ENCODE results near the gene CD82.
A peak's percentile ranks its signal among the peaks of the same experiment; 100 is the strongest.

Gene CD82

DNA sequence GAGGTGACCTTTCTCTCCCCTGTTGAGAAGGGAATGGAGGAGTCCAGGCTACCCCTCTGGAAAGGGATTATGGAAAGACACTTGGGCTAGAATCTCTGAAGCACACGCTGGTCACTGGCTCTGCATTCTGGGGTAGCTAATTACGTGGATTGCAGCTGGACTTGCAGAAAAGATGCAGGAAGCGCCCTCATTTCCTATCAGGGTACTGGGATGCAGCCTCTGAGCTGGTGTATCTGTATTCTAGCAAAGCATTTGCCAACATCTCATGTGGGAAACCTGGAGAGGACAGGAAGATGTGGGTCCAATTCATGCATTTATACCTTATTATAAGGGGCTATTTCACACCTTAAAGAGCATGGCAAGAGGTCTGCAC is 44.3 kb downstream of the CD82 start:
- Histone ChIP-seq H3K27me3 (no peaks in the 10 kb centered on the region), H3K27ac (peak overlapping the region; percentile 81), H3K9me3 (no peaks in the 10 kb centered on the region), H3K4me1 (ENCODE audit: control insufficient read depth in 1 of 2, insufficient read depth in 1 of 2, low read depth in 1 of 2, low read length in 1 of 2) (peaks cover 28 to 46% of the 10 kb centered on the region in 2 experiments), H3K36me3 (peaks cover 89% of the 10 kb centered on the region), H3K4me3 (ENCODE audit: low read depth in 1 of 2, low read length in 1 of 2) (no peak overlapping the region)
- TF ChIP-seq, protein P1, sequence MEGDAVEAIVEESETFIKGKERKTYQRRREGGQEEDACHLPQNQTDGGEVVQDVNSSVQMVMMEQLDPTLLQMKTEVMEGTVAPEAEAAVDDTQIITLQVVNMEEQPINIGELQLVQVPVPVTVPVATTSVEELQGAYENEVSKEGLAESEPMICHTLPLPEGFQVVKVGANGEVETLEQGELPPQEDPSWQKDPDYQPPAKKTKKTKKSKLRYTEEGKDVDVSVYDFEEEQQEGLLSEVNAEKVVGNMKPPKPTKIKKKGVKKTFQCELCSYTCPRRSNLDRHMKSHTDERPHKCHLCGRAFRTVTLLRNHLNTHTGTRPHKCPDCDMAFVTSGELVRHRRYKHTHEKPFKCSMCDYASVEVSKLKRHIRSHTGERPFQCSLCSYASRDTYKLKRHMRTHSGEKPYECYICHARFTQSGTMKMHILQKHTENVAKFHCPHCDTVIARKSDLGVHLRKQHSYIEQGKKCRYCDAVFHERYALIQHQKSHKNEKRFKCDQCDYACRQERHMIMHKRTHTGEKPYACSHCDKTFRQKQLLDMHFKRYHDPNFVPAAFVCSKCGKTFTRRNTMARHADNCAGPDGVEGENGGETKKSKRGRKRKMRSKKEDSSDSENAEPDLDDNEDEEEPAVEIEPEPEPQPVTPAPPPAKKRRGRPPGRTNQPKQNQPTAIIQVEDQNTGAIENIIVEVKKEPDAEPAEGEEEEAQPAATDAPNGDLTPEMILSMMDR (IDR thresholded peaks at IDR 0.05), result no peak

DNA sequence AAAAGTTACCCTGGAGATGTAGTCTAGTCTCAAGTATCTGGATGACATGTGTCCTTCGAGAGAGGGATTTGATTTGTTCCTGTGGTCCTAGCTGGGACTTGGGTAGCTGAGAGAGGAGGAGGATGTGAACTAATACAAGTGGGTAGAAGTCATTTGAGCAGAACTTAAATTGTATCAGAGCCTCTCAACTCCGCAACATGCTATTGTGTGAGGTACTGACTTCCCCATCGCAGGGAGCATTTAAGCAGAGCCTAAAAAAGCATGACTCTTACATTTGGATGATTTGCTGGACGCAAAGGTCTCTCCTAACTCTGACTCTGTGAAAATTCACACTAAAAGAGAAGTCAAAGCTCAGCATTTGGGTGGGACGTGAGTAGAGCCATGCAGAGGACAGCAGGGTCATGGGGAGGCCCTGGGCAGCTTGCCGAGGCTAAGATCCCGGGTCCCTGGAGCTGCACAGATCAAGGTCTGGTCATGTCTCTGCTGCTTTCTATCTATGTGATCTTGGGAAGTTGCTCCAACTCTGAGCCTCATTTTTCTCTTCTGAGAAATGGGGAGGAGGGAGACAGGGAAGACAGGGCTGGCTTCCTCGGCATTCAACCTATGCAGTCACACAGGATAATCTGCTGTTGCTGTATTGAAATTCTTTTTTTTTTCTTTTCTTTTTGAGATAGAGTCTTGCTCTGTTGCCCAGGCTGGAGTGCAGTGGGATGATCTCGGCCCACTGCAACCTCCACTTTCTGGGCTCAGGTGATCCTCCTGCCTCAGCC is 44.9 kb downstream of the CD82 start:
- H3K27me3 ChIP-seq, result no peaks in the 10 kb centered on the region
- H3K27ac ChIP-seq, result peak overlapping the region; percentile 81
- H3K4me1 ChIP-seq (ENCODE audit: control insufficient read depth in 1 of 2, insufficient read depth in 1 of 2, low read depth in 1 of 2, low read length in 1 of 2), result peaks cover 28 to 46% of the 10 kb centered on the region in 2 experiments
- H3K9me3 ChIP-seq, result no peaks in the 10 kb centered on the region
- H3K36me3 ChIP-seq, result peaks cover 89% of the 10 kb centered on the region
- H3K4me3 ChIP-seq (ENCODE audit: low read depth in 1 of 2, low read length in 1 of 2), result no peak overlapping the region
- TF ChIP-seq, protein P1 (IDR thresholded peaks at IDR 0.05), result no peak

DNA sequence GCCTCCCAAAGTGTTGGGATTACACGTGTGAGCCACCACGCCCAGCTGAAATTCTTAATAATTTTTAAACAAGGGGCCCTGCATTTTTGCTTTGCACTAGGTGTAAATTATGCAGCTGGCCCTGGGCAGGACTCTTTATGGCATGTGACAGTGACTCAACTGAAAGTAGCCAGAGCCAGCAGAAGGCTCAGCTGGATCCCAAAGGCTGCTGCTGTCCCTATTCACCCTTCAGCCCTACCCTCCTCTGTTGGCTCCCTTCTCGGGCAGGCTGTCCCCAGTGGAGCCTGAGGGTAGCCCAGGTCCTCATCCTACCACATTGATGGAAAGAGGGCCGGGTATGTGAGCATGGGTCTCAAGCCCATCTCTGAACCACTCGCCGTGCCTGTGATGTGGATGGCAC is 45.6 kb downstream of the CD82 start:
- peaks cover 28 to 46% of the 10 kb centered on the region in 2 experiments for H3K4me1 ChIP-seq (ENCODE audit: control insufficient read depth in 1 of 2, insufficient read depth in 1 of 2, low read depth in 1 of 2, low read length in 1 of 2)
- peak overlapping the region; percentile 65 for H3K27ac ChIP-seq
- H3K9me3 ChIP-seq, result no peaks in the 10 kb centered on the region
- H3K36me3 ChIP-seq, result peaks cover 89% of the 10 kb centered on the region
- TF ChIP-seq, protein P1 (IDR thresholded peaks at IDR 0.05), result no peak
- no peak overlapping the region for H3K4me3 ChIP-seq (ENCODE audit: low read depth in 1 of 2, low read length in 1 of 2)
- no peaks in the 10 kb centered on the region for H3K27me3 ChIP-seq

DNA sequence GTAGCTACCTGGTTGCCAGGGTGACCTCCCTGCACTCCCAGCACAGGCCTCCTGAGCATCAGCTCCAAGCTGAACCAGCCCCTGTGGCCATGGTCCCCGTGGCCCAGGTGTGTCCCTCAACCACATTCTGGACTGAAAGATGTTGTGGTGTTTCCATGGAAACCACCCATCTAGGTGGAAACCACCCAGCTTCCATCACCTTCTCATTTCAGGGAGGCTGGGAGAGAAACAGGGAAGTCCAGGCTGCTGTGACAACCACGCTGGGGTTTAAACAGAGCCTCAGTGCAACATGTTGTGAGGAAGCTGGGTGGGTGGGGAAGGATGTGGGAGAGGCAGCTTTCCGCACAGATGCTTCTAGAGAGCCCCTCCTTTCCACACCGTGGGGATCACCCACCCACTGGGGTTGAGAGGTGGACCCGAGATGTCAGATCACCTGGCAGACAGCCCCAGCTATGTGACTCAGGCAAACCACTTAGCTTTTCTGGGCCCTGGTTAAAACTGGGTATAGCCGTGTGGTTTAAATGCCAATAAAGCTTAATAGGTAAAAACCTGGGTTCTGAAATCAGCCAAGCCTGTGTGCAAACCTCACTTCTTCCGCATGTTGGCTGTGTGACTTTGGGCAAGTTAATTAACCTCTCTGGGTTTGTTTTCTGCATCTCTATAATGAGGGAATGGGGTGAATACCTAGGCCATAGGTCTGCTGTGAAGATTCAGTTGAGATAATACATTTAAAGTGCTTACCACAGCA is 46.4 kb downstream of the CD82 start:
- H3K27me3 ChIP-seq, result no peaks in the 10 kb centered on the region
- no peaks in the 10 kb centered on the region for H3K9me3 ChIP-seq
- H3K4me1 ChIP-seq (ENCODE audit: control insufficient read depth in 1 of 2, insufficient read depth in 1 of 2, low read depth in 1 of 2, low read length in 1 of 2), result peaks cover 28 to 46% of the 10 kb centered on the region in 2 experiments
- peak overlapping the region; percentile 65 for H3K27ac ChIP-seq
- no peak overlapping the region for H3K4me3 ChIP-seq (ENCODE audit: low read depth in 1 of 2, low read length in 1 of 2)
- TF ChIP-seq, protein P1 (IDR thresholded peaks at IDR 0.05), result no peak
- H3K36me3 ChIP-seq, result peaks cover 89% of the 10 kb centered on the region

DNA sequence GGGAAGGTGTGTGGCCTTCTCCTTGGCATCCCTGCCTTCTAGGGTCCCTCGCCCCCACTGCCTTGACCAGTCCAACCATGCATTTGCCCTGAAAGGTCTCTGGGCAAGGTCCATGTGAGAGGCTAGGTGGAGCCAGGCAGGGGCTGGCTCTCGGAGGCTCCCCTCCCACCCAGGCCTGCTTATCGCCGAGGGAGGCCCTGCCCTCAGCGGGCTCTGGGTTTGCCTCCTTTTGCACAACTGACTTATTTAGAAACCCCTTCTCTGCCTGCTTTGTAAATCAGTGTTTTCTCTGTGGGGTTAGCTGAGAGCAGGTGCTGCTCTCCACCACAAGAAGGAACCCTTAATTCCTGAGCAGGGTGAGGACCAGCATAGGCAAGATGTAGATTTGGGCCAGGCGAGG is 47.7 kb downstream of the CD82 start:
- Histone ChIP-seq H3K27ac (peak overlapping the region; percentile 42), H3K4me1 (ENCODE audit: control insufficient read depth in 1 of 2, insufficient read depth in 1 of 2, low read depth in 1 of 2, low read length in 1 of 2) (peaks cover 28 to 46% of the 10 kb centered on the region in 2 experiments), H3K27me3 (no peaks in the 10 kb centered on the region), H3K9me3 (no peaks in the 10 kb centered on the region), H3K36me3 (peaks cover 88% of the 10 kb centered on the region), H3K4me3 (ENCODE audit: low read depth in 1 of 2, low read length in 1 of 2) (no peak overlapping the region)
- TF ChIP-seq, protein P1 (IDR thresholded peaks at IDR 0.05), result no peak
